ENCODE results near the gene ADGRD1. TPM values are rescaled to one million over a fixed set of nuclear protein-coding genes. Genes with fewer than 3 reads are reported as not detected.
A peak's percentile ranks its signal among the peaks of the same experiment; 100 is the strongest.

ADGRD1 gene
- total RNA-seq, 1 experiment from 2014 or later = 0.77 TPM

DNA sequence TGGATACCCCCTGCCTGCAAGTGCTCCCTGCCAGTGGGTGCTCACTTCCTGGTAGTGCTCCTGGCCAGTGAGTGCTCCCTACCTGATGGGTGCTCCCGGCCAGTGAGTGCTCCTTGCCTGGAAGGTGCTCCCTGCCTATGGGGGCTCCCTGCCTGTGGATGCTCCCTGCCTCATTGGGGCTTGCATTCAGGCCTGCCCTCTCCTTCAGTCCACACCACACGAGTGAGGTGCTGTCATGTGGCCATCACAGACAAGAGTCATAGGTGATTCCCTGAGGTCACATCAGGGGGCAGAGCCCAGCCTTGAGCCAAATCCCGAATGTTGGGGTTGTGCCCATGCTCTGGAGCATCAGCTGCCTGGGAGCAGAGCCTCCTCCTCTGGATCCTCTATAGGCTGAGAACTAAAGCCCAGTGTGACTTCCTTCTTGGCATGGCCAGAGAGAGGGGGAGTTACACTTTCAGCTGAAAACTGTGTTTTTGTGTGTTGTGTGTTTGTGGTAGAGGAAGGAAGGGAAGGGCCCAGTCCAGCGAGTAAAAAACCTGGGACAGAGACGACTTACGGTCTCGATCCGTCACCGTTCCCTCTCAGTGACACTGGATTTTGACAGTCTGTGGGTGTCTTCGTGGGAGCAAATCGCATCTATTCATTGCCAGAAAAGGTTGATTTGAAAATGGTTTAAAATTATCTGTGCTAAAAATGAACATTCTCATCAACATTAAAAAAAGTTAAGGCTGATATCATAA is 136.0 kb downstream of the ADGRD1 start:
- TF ChIP-seq, protein P1, sequence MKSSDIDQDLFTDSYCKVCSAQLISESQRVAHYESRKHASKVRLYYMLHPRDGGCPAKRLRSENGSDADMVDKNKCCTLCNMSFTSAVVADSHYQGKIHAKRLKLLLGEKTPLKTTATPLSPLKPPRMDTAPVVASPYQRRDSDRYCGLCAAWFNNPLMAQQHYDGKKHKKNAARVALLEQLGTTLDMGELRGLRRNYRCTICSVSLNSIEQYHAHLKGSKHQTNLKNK (CRISPR knock-in tag; IDR thresholded peaks at IDR 0.05) = no peak
- TF ChIP-seq ZNF263 (CRISPR knock-in tag; IDR thresholded peaks at IDR 0.05; ENCODE audit: low read depth) (peak; percentile 95), OVOL2 (CRISPR knock-in tag; IDR thresholded peaks at IDR 0.05; ENCODE audit: borderline replicate concordance) (no peak)
- TF ChIP-seq, protein P2, sequence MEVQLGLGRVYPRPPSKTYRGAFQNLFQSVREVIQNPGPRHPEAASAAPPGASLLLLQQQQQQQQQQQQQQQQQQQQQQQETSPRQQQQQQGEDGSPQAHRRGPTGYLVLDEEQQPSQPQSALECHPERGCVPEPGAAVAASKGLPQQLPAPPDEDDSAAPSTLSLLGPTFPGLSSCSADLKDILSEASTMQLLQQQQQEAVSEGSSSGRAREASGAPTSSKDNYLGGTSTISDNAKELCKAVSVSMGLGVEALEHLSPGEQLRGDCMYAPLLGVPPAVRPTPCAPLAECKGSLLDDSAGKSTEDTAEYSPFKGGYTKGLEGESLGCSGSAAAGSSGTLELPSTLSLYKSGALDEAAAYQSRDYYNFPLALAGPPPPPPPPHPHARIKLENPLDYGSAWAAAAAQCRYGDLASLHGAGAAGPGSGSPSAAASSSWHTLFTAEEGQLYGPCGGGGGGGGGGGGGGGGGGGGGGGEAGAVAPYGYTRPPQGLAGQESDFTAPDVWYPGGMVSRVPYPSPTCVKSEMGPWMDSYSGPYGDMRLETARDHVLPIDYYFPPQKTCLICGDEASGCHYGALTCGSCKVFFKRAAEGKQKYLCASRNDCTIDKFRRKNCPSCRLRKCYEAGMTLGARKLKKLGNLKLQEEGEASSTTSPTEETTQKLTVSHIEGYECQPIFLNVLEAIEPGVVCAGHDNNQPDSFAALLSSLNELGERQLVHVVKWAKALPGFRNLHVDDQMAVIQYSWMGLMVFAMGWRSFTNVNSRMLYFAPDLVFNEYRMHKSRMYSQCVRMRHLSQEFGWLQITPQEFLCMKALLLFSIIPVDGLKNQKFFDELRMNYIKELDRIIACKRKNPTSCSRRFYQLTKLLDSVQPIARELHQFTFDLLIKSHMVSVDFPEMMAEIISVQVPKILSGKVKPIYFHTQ (CRISPR knock-in tag; IDR thresholded peaks at IDR 0.05) = no peak
- Mint-ChIP-seq H3K27me3 (ENCODE audit: low read depth) (no peaks in the 10 kb centered on the region), H3K4me3 (no peak overlapping the region), H3K27ac (no peak overlapping the region), H3K36me3 (no peaks in the 10 kb centered on the region), H3K9me3 (no peaks in the 10 kb centered on the region), H3K4me1 (no peaks in the 10 kb centered on the region)
- ChIA-PET POLR2A (no interaction called here), CTCF (no interaction called here)
- DNase-seq (ENCODE audit: low spot score) (no peak), ATAC-seq (no peak)

DNA sequence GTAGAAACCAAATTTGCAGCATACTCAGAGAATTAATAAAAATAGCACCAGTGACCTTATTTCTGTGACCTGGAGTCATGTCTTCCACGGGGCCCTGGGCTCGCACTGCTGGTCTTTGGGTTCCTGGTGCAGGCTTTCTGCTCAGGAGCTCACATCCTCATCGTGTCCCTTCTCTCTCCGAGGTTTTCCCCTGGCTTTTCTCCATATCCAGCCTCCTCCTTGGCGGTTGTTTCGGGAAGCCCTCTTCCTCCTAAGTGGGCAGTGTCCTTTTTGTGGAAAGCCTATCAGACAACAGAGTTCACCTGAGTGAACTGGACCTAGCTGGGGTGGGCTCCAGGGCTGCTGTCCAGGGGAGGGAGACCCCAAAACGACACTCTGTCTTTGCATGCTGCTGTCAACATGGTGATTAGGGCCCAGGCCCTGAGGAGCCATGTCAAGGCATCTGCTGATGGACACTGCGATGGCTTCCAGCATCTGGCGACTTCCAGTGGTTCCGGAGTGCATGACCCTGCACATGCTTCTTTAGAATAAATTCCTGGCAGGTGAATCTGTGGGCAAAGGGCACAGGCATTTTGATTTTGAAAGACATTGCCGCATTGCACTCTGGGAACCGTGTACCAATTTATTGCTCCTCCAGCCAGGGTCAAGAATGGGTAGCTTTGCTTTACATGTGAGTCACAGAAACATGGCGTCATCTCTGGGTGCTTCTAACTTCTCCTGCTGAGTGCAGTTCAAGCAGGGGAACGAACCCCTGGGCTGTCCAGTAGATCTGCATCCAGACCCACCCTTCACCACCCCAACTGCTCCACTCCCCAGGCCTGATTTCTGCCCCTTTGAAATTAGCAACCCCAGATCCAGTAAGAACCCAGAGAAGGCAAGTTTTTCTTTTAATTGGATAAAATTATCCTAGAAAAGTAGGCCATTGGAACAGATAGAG is 136.8 kb downstream of the ADGRD1 start:
- peak; percentile 6 for DNase-seq (ENCODE audit: low spot score)
- no peak for ATAC-seq
- H3K27me3 Mint-ChIP-seq (ENCODE audit: low read depth) = no peaks in the 10 kb centered on the region
- POLR2A ChIA-PET = no interaction called here
- H3K4me3 Mint-ChIP-seq = no peak overlapping the region
- H3K36me3 Mint-ChIP-seq = no peaks in the 10 kb centered on the region
- TF ChIP-seq, protein P1 (CRISPR knock-in tag; IDR thresholded peaks at IDR 0.05) = no peak
- TF ChIP-seq ZNF138 (CRISPR knock-in tag; conservative IDR thresholded peaks at IDR 0.05) = no peak
- H3K9me3 Mint-ChIP-seq = no peaks in the 10 kb centered on the region
- H3K27ac Mint-ChIP-seq = no peak overlapping the region
- no peaks in the 10 kb centered on the region for H3K4me1 Mint-ChIP-seq
- CTCF ChIA-PET = no interaction called here

DNA sequence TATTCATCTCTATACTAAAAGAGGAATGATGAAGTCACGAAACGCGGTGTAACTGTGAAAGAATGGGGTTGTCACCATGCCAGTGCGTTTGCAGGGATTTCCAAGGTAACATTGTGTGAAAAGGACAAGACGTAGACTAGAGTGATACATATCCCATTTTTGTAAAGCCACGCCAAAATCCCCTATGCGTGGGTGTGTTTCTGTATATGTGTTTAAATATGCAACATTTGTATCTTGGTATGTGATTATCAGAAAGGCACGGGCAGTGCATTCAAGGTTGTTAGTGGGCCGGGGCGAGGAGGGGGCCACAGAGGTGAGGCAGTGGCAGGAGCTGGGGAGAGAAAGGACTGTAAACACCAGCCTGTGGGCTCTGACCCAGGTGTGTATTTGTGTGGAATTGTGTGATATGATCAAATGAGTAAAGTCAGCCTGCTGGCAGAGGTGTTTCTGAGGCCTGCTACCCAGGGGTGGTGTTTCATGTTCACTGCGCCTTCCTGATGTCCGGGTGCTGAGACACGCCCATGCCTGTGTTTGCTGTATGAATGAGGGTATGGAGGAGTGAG is 137.8 kb downstream of the ADGRD1 start:
- CTCF ChIA-PET = no interaction called here
- Mint-ChIP-seq H3K27ac (no peak overlapping the region; the same call in 1 of the 2 replicates), H3K36me3 (no peaks in the 10 kb centered on the region), H3K27me3 (ENCODE audit: low read depth) (no peaks in the 10 kb centered on the region), H3K4me3 (no peak overlapping the region), H3K4me1 (no peaks in the 10 kb centered on the region), H3K9me3 (no peaks in the 10 kb centered on the region)
- peak; percentile 1 for DNase-seq (ENCODE audit: low spot score)
- ATAC-seq = no peak
- POLR2A ChIA-PET = no interaction called here
- no peak for TF ChIP-seq MYBL2 (CRISPR knock-in tag; IDR thresholded peaks at IDR 0.05)
- TF ChIP-seq FOXK1 (CRISPR knock-in tag; IDR thresholded peaks at IDR 0.05) = no peak
- no peak for TF ChIP-seq RORB (CRISPR knock-in tag; IDR thresholded peaks at IDR 0.05)
- TF ChIP-seq IRF2 (CRISPR knock-in tag; IDR thresholded peaks at IDR 0.05; ENCODE audit: borderline replicate concordance, low read depth) = no peak
- TF ChIP-seq GTF2I (CRISPR knock-in tag; conservative IDR thresholded peaks at IDR 0.05) = no peak
- TF ChIP-seq NR3C1 (CRISPR knock-in tag; conservative IDR thresholded peaks at IDR 0.05; ENCODE audit: low read depth) = no peak
- no peak for TF ChIP-seq SMAD3 (CRISPR knock-in tag; IDR thresholded peaks at IDR 0.05; ENCODE audit: borderline replicate concordance)
- TF ChIP-seq NR2C2 (CRISPR knock-in tag; IDR thresholded peaks at IDR 0.05) = no peak
- no peak for TF ChIP-seq ELF4 (CRISPR knock-in tag; IDR thresholded peaks at IDR 0.05; ENCODE audit: low read depth)
- TF ChIP-seq, protein P1 (CRISPR knock-in tag; IDR thresholded peaks at IDR 0.05) = no peak
- no peak for TF ChIP-seq ZNF219 (CRISPR knock-in tag; IDR thresholded peaks at IDR 0.05; ENCODE audit: borderline replicate concordance)
- TF ChIP-seq, protein P3, sequence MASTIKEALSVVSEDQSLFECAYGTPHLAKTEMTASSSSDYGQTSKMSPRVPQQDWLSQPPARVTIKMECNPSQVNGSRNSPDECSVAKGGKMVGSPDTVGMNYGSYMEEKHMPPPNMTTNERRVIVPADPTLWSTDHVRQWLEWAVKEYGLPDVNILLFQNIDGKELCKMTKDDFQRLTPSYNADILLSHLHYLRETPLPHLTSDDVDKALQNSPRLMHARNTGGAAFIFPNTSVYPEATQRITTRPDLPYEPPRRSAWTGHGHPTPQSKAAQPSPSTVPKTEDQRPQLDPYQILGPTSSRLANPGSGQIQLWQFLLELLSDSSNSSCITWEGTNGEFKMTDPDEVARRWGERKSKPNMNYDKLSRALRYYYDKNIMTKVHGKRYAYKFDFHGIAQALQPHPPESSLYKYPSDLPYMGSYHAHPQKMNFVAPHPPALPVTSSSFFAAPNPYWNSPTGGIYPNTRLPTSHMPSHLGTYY (CRISPR knock-in tag; IDR thresholded peaks at IDR 0.05) = no peak
- TF ChIP-seq, protein P4, sequence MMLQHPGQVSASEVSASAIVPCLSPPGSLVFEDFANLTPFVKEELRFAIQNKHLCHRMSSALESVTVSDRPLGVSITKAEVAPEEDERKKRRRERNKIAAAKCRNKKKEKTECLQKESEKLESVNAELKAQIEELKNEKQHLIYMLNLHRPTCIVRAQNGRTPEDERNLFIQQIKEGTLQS (CRISPR knock-in tag; conservative IDR thresholded peaks at IDR 0.05) = no peak
- TF ChIP-seq NFYB (CRISPR knock-in tag; conservative IDR thresholded peaks at IDR 0.05; ENCODE audit: low read depth) = no peak

All from WTC11 (cell line).